Parathyroid adenoma (tissue), 2 donors: ENCODE results near the gene PAGR1.

Source experiments
- H2AFZ ChIP-seq: fragments of 300-600 bp; sonication (generic); one replicate; pipeline ENCODE4 v1.7.0; 2017; ENCODE audit warnings: antibody characterized with exemption, mild to moderate bottlenecking
- H3K27ac ChIP-seq: fragments of 300-600 bp; sonication (generic); one replicate; pipeline ENCODE4 v1.7.0; 2017
- H3K27me3 ChIP-seq: fragments of 300-600 bp; sonication (generic); one replicate; pipeline ENCODE4 v1.7.0; 2017; ENCODE audit warnings: low read length; ENCODE audit not compliant: control insufficient read depth, insufficient read depth
- H3K36me3 ChIP-seq: fragments of 300-600 bp; sonication (generic); one replicate; pipeline ENCODE4 v1.7.0; 2017; ENCODE audit warnings: low read length; ENCODE audit not compliant: control insufficient read depth, insufficient read depth
- H3K4me1 ChIP-seq: fragments of 300-600 bp; sonication (generic); one replicate; pipeline ENCODE4 v1.7.0; 2017; ENCODE audit warnings: control low read depth
- H3K4me2 ChIP-seq: fragments of 300-600 bp; sonication (generic); one replicate; pipeline ENCODE4 v1.7.0; 2017; ENCODE audit warnings: low read length
- H3K4me3 ChIP-seq: fragments of 300-600 bp; sonication (generic); one replicate; pipeline ENCODE4 v1.7.0; 2017; ENCODE audit warnings: low read depth, low read length
- H3K79me2 ChIP-seq: fragments of 300-600 bp; sonication (generic); one replicate; pipeline ENCODE4 v1.7.0; 2017; ENCODE audit warnings: control low read depth
- H3K9ac ChIP-seq: fragments of 300-600 bp; sonication (generic); one replicate; pipeline ENCODE4 v1.7.0; 2017; ENCODE audit warnings: mild to moderate bottlenecking
- H3K9me3 ChIP-seq: fragments of 300-600 bp; sonication (generic); one replicate; pipeline ENCODE4 v1.7.0; 2017; ENCODE audit warnings: low read length; ENCODE audit not compliant: control insufficient read depth
- TF ChIP-seq, protein P1 (sequence below): fragments of 300-600 bp; sonication (generic); IDR thresholded peaks from one replicate; pipeline ENCODE4 v1.7.0; 2017; ENCODE audit warnings: antibody characterized with exemption, mild to moderate bottlenecking
- donor health status: primary hyperparathyroidism.

Gene PAGR1

DNA sequence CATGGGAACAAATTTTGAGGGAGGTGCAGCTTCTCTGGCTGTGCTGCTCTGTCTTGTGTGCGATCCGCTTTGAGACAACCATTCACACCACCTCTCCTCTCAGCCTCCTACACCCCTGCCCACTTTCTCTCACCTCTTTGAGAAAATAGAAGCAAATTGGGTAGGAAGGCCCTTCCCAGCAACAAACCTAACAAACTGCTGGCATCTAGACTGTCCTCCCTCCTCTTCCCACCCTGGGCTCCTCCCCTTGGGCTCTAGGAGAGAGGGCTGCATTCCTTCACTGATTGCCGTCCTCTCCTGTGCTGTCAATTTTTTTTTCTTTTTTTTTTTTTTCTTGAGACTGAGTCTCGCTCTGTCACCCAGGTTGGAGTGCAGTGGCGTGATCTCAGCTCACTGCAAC is 33.6 kb downstream of the PAGR1 start:
- no peak overlapping the region for H2AFZ ChIP-seq
- no peak overlapping the region for H3K4me2 ChIP-seq
- H3K4me3 ChIP-seq: no peak overlapping the region
- no peak overlapping the region for H3K9ac ChIP-seq
- no peak overlapping the region for H3K27ac ChIP-seq
- no peaks in the 10 kb centered on the region for H3K4me1 ChIP-seq
- no peaks in the 10 kb centered on the region for H3K9me3 ChIP-seq
- TF ChIP-seq, protein P1, sequence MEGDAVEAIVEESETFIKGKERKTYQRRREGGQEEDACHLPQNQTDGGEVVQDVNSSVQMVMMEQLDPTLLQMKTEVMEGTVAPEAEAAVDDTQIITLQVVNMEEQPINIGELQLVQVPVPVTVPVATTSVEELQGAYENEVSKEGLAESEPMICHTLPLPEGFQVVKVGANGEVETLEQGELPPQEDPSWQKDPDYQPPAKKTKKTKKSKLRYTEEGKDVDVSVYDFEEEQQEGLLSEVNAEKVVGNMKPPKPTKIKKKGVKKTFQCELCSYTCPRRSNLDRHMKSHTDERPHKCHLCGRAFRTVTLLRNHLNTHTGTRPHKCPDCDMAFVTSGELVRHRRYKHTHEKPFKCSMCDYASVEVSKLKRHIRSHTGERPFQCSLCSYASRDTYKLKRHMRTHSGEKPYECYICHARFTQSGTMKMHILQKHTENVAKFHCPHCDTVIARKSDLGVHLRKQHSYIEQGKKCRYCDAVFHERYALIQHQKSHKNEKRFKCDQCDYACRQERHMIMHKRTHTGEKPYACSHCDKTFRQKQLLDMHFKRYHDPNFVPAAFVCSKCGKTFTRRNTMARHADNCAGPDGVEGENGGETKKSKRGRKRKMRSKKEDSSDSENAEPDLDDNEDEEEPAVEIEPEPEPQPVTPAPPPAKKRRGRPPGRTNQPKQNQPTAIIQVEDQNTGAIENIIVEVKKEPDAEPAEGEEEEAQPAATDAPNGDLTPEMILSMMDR: no peak
- no peaks in the 10 kb centered on the region for H3K27me3 ChIP-seq
- H3K36me3 ChIP-seq: no peaks in the 10 kb centered on the region
- H3K79me2 ChIP-seq: no peaks in the 10 kb centered on the region

DNA sequence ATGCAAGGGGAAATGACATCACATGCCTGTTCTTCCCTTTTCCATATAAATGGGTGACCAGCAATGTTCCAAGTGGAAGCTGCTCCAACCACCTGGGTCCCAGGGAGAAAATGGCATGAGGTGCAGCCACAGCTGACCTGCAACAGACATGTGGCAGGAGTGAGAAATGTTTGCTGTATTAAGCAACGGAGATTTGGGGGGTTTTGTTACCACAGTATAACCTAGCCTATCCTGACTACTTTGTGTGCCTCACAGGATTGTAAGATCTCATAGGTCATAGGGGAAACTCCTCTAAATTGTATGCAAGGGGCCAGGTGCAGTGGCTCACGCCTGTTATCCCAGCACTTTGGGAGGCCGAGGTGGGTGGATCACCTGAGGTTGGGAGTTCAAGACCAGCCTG is 35.0 kb downstream of the PAGR1 start:
- Histone ChIP-seq H3K27ac (no peak overlapping the region), H3K4me3 (no peak overlapping the region), H3K9me3 (no peaks in the 10 kb centered on the region), H3K79me2 (no peaks in the 10 kb centered on the region), H3K4me1 (no peaks in the 10 kb centered on the region), H3K9ac (no peak overlapping the region), H3K27me3 (no peaks in the 10 kb centered on the region), H3K36me3 (no peaks in the 10 kb centered on the region), H2AFZ (no peak overlapping the region), H3K4me2 (no peak overlapping the region)
- TF ChIP-seq, protein P1: no peak

DNA sequence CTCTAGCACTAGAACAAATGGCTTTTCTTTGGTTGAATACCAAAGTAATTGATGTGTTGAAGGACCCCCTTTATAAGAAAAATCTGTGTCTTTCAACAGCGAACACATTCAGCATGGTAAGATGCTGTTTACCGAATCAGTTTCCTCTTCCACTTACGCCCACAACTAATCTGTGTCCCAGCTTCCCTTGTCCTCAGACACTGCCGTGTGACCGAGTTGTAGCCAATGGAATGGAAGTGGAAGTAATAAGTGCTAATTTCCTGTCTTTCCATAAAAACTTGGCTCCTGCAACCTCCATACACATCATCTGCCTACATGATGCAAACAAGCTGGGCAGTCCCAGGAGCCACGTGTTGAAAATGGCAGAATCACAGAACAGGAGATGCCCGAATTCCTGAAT is 36.7 kb downstream of the PAGR1 start:
- TF ChIP-seq, protein P1: no peak
- Histone ChIP-seq H3K9ac (no peak overlapping the region), H3K27ac (no peak overlapping the region), H3K4me3 (no peak overlapping the region), H3K79me2 (no peaks in the 10 kb centered on the region), H3K4me1 (no peaks in the 10 kb centered on the region), H3K9me3 (no peaks in the 10 kb centered on the region), H2AFZ (no peak overlapping the region), H3K36me3 (no peaks in the 10 kb centered on the region), H3K4me2 (no peak overlapping the region), H3K27me3 (no peaks in the 10 kb centered on the region)

DNA sequence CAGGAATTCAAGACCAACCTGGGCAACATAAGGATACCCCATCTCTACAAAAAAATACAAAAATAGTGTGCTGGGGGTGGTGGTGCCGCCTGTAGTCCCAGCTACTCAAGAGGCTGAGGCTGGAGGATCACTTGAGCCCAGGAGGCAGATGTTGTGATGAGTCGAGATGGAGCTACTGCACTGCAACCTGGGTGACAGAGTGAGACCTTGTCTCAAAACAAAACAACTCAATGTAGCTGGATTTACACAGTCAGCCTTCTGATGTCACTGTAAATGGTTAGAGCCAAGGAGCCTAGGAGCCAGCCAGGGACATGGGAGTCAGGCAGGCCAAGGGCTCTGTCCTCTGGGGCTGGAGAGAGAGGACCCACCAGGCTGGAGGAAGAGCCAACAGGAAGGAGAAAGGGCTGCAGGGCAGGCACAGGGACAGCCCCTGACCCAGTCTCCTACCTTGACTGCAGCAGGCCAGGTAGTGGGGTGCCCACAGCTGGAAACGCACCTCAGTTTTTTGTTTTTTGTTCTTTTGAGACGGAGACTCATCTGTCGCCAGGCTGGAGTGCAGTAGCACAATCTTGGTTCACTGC is 38.7 kb downstream of the PAGR1 start:
- Histone ChIP-seq H3K27ac (no peak overlapping the region), H3K36me3 (no peaks in the 10 kb centered on the region), H3K9me3 (no peaks in the 10 kb centered on the region), H3K4me1 (no peaks in the 10 kb centered on the region), H2AFZ (no peak overlapping the region), H3K27me3 (no peaks in the 10 kb centered on the region), H3K9ac (no peak overlapping the region), H3K4me2 (no peak overlapping the region), H3K4me3 (no peak overlapping the region), H3K79me2 (no peaks in the 10 kb centered on the region)
- TF ChIP-seq, protein P1: no peak

- Histone ChIP-seq H3K27ac (no peak overlapping the region), H3K4me1 (peaks cover 4% of the 10 kb centered on the region), H2AFZ (no peak overlapping the region), H3K36me3 (no peaks in the 10 kb centered on the region), H3K4me3 (no peak overlapping the region), H3K4me2 (no peak overlapping the region), H3K79me2 (peaks cover 11% of the 10 kb centered on the region), H3K9ac (no peak overlapping the region), H3K9me3 (no peaks in the 10 kb centered on the region), H3K27me3 (no peaks in the 10 kb centered on the region)
- TF ChIP-seq, protein P1: no peak
Measured at GRCh38 chr16:29857133-29857760, 41.3 kb downstream of the PAGR1 start.
